ENCODE data around the gene VSIG4.

Gene VSIG4

GRCh38 chrX:66009231-66009845 is 30.5 kb downstream of the VSIG4 start:
- Mint-ChIP-seq H3K4me3 (no peak overlapping the region), H3K4me1 (no peaks in the 10 kb centered on the region), H3K36me3 (ENCODE audit: low read depth) (no peaks in the 10 kb centered on the region), H3K9me3 (peaks cover 6% of the 10 kb centered on the region), H3K27me3 (ENCODE audit: low read depth) (no peaks in the 10 kb centered on the region), H3K27ac (no peak overlapping the region)
- no peak for TF ChIP-seq CTCF (IDR thresholded peaks at IDR 0.05; ENCODE audit: unreplicated experiment in 3 of 3)

DNA sequence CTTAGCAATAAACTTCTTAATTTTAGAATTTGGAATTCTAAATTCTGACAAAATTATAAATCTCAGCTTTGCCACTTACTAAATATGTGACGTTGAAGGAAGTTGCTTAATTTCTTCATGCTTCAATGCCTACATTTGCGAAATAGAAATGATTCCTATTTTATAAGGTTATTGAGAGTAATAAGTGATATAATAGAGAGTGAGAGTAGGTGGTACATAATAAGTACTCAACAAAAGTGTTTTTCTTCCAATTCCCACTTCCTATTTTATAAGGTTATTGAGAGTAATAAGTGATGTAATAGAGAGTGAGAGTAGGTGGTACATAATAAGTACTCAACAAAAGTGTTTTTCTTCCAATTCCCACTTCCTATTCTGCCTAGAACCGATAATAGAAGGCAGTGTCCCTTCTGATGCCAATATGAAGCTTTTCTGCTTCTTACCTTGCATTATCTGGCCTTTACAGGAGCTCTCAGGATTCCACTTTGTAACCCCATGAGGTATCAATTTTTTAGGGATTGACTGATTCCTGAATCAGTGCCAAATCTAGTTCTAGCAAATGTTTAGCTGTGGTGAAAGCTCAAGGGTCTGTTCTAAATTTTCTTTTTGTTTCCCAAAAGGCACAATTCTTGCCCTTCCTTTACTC is 31.4 kb downstream of the VSIG4 start:
- H3K27ac Mint-ChIP-seq = no peak overlapping the region
- peaks cover 6% of the 10 kb centered on the region for H3K9me3 Mint-ChIP-seq
- no peaks in the 10 kb centered on the region for H3K36me3 Mint-ChIP-seq (ENCODE audit: low read depth)
- no peaks in the 10 kb centered on the region for H3K4me1 Mint-ChIP-seq
- TF ChIP-seq CTCF (IDR thresholded peaks at IDR 0.05; ENCODE audit: unreplicated experiment in 3 of 3) = no peak
- no peaks in the 10 kb centered on the region for H3K27me3 Mint-ChIP-seq (ENCODE audit: low read depth)
- H3K4me3 Mint-ChIP-seq = no peak overlapping the region

DNA sequence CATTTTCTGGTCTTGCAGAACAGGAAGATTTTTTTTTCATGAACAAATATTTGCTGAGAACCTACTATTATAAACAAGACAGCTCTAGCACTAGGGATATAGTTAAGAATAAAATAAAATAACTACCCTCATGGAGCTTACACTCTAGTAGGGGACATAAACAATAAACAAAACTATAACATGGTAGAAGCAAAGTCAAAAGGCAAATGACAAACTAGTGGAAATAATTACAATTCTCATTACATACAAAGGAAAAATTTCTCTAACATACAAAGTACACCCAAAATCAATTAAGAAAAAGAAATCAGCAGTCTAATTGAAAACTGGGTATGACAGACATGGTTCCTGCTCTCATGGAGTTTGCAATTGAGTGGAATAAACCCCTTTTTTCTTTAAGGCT is 32.0 kb downstream of the VSIG4 start:
- no peak for TF ChIP-seq CTCF (IDR thresholded peaks at IDR 0.05; ENCODE audit: unreplicated experiment in 3 of 3)
- no peaks in the 10 kb centered on the region for H3K36me3 Mint-ChIP-seq (ENCODE audit: low read depth)
- no peaks in the 10 kb centered on the region for H3K27me3 Mint-ChIP-seq (ENCODE audit: low read depth)
- H3K4me3 Mint-ChIP-seq = no peak overlapping the region
- no peaks in the 10 kb centered on the region for H3K4me1 Mint-ChIP-seq
- H3K9me3 Mint-ChIP-seq = peaks cover 6% of the 10 kb centered on the region
- no peak overlapping the region for H3K27ac Mint-ChIP-seq

DNA sequence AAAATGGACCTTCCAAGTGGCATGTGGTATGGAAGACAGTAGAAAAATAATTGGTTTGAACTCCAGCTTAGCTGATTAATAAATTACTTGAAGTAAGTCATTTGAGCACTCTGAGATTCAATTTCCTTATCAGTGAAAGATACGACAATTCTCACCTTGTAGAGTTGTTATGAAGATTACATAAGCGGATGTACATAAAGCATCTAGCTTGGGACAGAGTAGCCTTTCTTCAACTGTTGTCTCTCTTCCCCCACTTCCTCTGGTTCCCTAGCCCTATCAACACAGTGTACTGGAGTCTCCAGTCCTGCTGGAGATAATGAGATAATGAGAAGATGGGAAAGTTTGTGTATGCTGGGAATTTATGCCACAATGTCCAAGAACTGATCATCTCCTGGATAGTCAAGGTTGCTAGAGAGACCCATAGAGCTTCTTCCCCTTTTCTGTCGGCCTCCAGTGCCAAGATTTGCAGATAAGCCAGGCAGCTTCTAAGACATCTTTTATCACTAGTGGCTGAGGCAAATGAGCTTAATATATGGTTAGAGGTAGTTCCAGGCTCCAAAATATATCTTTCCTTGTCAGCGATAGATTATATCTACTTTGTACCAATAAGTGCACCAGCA is 33.9 kb downstream of the VSIG4 start:
- Mint-ChIP-seq H3K36me3 (ENCODE audit: low read depth) (no peaks in the 10 kb centered on the region), H3K27ac (no peak overlapping the region), H3K27me3 (ENCODE audit: low read depth) (no peaks in the 10 kb centered on the region), H3K4me1 (no peaks in the 10 kb centered on the region), H3K4me3 (no peak overlapping the region), H3K9me3 (peaks cover 6% of the 10 kb centered on the region)
- TF ChIP-seq CTCF (IDR thresholded peaks at IDR 0.05; ENCODE audit: unreplicated experiment in 3 of 3) = no peak

DNA sequence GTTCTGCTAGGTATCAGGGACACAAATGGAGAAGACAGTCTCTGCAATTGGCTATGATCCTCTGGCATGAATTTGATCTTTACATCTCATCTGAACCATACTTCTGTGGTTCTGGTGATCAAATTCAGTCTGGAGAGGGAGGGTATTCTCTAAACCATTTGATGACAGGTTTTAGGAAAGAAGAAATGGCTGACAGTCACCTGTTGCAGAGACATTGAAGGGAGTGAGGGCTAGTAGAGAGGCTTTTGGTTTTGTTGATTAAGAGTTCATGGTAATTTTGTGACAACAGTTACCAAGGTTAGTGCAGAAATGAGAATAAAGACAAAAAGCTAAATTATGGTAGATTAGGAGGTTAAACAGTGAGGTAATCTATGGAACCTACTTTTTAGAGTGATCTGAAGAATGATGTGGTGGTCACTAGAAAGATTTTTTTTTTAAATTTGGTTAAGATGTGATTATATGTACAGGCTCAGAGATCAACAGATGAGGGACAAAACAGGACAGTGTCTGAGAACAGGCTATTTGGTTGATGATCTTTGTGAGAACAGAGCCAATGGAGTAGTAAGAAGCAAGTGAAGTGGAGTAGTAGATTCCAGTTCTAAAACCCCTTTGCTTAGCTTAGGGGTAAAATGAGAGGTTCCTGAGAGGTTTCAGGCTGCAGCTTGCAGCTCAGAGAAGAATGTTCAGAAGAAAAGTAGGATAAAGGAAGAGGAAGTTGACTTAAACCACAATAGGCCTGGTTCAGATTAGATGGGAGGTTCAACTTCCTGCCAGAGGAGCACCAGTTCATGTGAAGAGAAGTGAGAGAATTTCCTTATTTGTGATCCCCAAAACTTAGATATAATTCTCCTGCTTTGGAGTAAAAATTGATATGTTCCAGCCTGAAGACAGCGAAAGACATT is 34.7 kb downstream of the VSIG4 start:
- Mint-ChIP-seq H3K4me3 (no peak overlapping the region), H3K4me1 (no peaks in the 10 kb centered on the region), H3K27me3 (ENCODE audit: low read depth) (no peaks in the 10 kb centered on the region), H3K36me3 (ENCODE audit: low read depth) (no peaks in the 10 kb centered on the region), H3K9me3 (peaks cover 6% of the 10 kb centered on the region), H3K27ac (no peak overlapping the region)
- no peak for TF ChIP-seq CTCF (IDR thresholded peaks at IDR 0.05; ENCODE audit: unreplicated experiment in 3 of 3)

All from nephron (organoid).